Prostate gland (tissue), 2 donors: ENCODE results near the gene TMEM79. TPM values are rescaled to one million over a fixed set of nuclear protein-coding genes. Genes with fewer than 3 reads are reported as not detected.

Experiments used
- DNase-seq: peaks from one replicate; pipeline ENCODE4 v3.0.0-alpha.2; 2019; ENCODE audit warnings: low spot score
- H3K27ac ChIP-seq, 2 donors: fragments of 200-600 bp; sonication (generic); 2 replicates each; pipeline ENCODE4 v1.5.1; 2017 to 2019
- H3K27me3 ChIP-seq: fragments of 200-600 bp; sonication (generic); replicated peaks from 2 replicates; pipeline ENCODE4 v1.5.1; 2019; ENCODE audit not compliant: insufficient read depth
- H3K36me3 ChIP-seq, 2 donors: fragments of 200-600 bp; sonication (generic); 1 replicate in 1 of 2; 2 replicates in 1 of 2; pipeline versions ENCODE4 v1.5.1 to v1.8.1; 2017 to 2019
- H3K4me1 ChIP-seq: fragments of 200-600 bp; sonication (generic); replicated peaks from 2 replicates; pipeline ENCODE4 v1.5.1; 2019
- H3K4me3 ChIP-seq, 2 donors: fragments of 200-600 bp; sonication (generic); 2 replicates each; pipeline ENCODE4 v1.5.1; 2017 to 2019
- H3K9me3 ChIP-seq: fragments of 200-600 bp; sonication (generic); 2 replicates; pipeline ENCODE4 v1.5.1; 2017
- CTCF ChIP-seq, 4 experiments: fragments of 200-600 bp in 2 of 4; fragments of 450-650 bp in 2 of 4; sonication (generic) in 2 of 4; IDR thresholded peaks; 1 replicate in 3 of 4; 2 replicates in 1 of 4; pipeline ENCODE4 v1.5.1; 2016 to 2019; ENCODE audit warnings: antibody characterized with exemption in 4 of 4, mild to moderate bottlenecking in 2 of 4, moderate library complexity in 2 of 4
- POLR2A ChIP-seq: fragments of 450-650 bp; IDR thresholded peaks from one replicate; pipeline ENCODE4 v1.6.1; 2016; ENCODE audit warnings: antibody characterized with exemption, mild to moderate bottlenecking
- POLR2AphosphoS5 ChIP-seq: sonication (generic); formaldehyde crosslinking; IDR thresholded peaks from one replicate; pipeline ENCODE4 v1.6.1; 2017; ENCODE audit warnings: antibody characterized with exemption
- WGBS: methylation state at CpG from one replicate; pipeline ENCODE4 v1.1.5; 2018; 5-methylcytosine and 5-hydroxymethylcytosine counted together
- intact Hi-C: fragments of 100-400 bp; cut with DNase I; formaldehyde crosslinking; loops from one replicate; pipeline ENCODE4 v1.14.2; 2022
- total RNA-seq, 2 donors: library from RNA; depleted of rRNA; stranded (reverse); fragments of >200 nt; gene quantifications; one replicate each; pipeline ENCODE4 v1.1.0, GENCODE V29; 2016

TMEM79 gene
- total RNA-seq, 2 donors from 2014 or later = 20.7 to 34.3 TPM

DNA sequence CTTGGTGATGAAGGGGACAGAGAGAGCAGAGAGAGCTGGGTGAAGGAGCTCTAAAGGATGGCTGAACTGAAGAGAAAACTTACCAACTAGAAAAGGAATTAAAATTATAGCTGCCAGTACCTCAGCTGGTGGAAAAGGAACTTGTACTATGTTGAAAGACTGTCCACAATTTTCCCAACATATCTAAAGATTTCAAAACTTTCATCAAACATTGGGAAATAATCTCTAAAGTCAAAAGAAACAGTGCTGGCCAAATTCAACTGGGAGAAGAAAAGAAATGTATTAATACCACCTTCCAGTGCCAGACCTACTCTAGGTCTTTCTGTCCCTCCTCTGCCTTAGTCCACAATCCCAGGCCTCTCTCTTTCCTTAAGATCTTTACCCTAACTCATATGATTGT, 7.6 kb upstream of the TMEM79 start:
- H3K9me3 ChIP-seq = no peaks in the 10 kb centered on the region
- H3K27me3 ChIP-seq = no peaks in the 10 kb centered on the region
- H3K4me3 ChIP-seq = no peak overlapping the region
- intact Hi-C loops = no loop called here
- no peak overlapping the region for H3K27ac ChIP-seq
- DNase-seq = no peak
- peaks cover 8 to 19% of the 10 kb centered on the region in 2 donors for H3K36me3 ChIP-seq
- H3K4me1 ChIP-seq = no peaks in the 10 kb centered on the region
- TF ChIP-seq CTCF (IDR thresholded peaks at IDR 0.05) (no peak), POLR2A (no peak), POLR2AphosphoS5 (no peak)

DNA sequence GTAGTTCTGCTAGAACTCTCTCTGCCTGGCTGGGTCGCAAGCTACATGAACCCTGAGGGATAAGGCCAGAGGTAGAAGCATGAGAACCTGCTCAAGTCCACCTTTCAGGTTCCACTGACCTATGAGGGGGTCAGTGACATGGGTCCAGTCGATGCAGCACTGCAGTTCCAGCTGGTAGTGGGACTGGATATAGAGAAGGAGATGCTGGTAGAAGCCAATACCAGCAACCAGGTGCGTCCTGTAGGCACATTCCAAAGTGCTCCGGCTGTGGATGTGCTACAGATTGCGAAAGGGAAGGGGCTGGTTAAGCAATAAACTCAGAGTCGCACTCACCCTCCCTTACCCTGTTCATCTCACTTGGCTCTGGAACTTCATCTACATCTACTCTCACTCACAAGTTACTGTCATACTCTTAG, 7.2 kb upstream of the TMEM79 start:
- no peak for DNase-seq
- no peaks in the 10 kb centered on the region for H3K4me1 ChIP-seq
- H3K4me3 ChIP-seq = no peak overlapping the region
- H3K9me3 ChIP-seq = no peaks in the 10 kb centered on the region
- TF ChIP-seq CTCF (IDR thresholded peaks at IDR 0.05) (no peak), POLR2AphosphoS5 (no peak), POLR2A (no peak)
- H3K36me3 ChIP-seq = peaks cover 8 to 19% of the 10 kb centered on the region in 2 donors
- WGBS = 66% methylated on average over 6 of the region's 6 CpGs
- no peaks in the 10 kb centered on the region for H3K27me3 ChIP-seq
- no peak overlapping the region for H3K27ac ChIP-seq
- intact Hi-C loops = no loop called here

GRCh38 chr1:156279837-156280236, 4.3 kb upstream of the TMEM79 start:
- Histone ChIP-seq H3K4me3 (no peak overlapping the region), H3K9me3 (no peaks in the 10 kb centered on the region), H3K27me3 (no peaks in the 10 kb centered on the region), H3K4me1 (no peaks in the 10 kb centered on the region), H3K27ac (no peak overlapping the region), H3K36me3 (peaks cover 0 to 8% of the 10 kb centered on the region in 2 donors)
- TF ChIP-seq POLR2AphosphoS5 = no peak
- no peak for TF ChIP-seq POLR2A
- TF ChIP-seq CTCF (IDR thresholded peaks at IDR 0.05) = no peak
- no peak for DNase-seq
- intact Hi-C loops = no loop called here
- WGBS = 90% methylated on average over 3 of the region's 3 CpGs

DNA sequence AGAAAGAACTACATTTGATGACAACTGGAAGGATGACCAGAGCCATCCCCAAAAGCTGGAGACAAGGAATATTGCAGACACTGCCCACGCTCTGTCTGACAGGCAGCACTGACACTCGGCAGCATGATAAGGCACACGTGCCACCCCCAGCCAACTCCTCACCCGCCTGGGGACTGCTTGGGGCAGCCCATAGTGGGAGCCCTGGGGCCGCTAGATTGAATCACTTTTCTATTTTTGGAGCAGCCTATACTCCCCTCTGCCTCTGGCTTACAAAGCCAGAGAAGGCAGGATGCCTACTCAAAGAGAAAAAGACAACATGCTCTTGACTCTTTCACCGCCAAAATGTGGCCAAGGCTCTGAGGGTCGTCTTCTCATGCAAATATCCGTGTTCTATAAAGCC, 2.8 kb upstream of the TMEM79 start:
- Histone ChIP-seq H3K4me1 (no peaks in the 10 kb centered on the region), H3K27ac (peak overlapping the region; percentile 88 to 93), H3K4me3 (peak overlapping the region in 1 of 2 donors; percentile 84), H3K36me3 (peaks cover 0 to 7% of the 10 kb centered on the region in 2 donors), H3K9me3 (no peaks in the 10 kb centered on the region), H3K27me3 (no peaks in the 10 kb centered on the region)
- WGBS = 23% methylated on average over 8 of the region's 8 CpGs
- no peak for DNase-seq
- TF ChIP-seq POLR2AphosphoS5 = no peak
- intact Hi-C loops = no loop called here

GRCh38 chr1:156281693-156282478, 2.2 kb upstream of the TMEM79 start:
- peak; percentile 36 for DNase-seq
- WGBS = 7% methylated on average over 22 of the region's 22 CpGs
- H3K4me3 ChIP-seq = peak overlapping the region; percentile 84 to 95

More at GRCh38 chr1:156281693-156282478, 2.2 kb upstream of the TMEM79 start:
- Histone ChIP-seq H3K4me1 (no peaks in the 10 kb centered on the region), H3K27ac (peak overlapping the region; percentile 88 to 93), H3K27me3 (no peaks in the 10 kb centered on the region), H3K9me3 (no peaks in the 10 kb centered on the region), H3K36me3 (peaks cover 0 to 3% of the 10 kb centered on the region in 2 donors)
- TF ChIP-seq POLR2AphosphoS5 (no peak), POLR2A (no peak), CTCF (IDR thresholded peaks at IDR 0.05) (no peak)
- intact Hi-C loops = no loop called here
